RWPE1 (cell line): ENCODE measurements around the gene HACE1.

ENCODE experiments used
- CTCF ChIA-PET: fragments of 350-600 bp; sonication (Branson Sonifier 250); formaldehyde crosslinking; extraction: SDS; loops from one replicate; lab custom pipeline; 2021; lab: Yijun Ruan, JAX
- POLR2A ChIA-PET: fragments of 400-600 bp; formaldehyde crosslinking; extraction: SDS; loops from one replicate; lab custom pipeline; 2020; ENCODE audit warnings: antibody characterized with exemption; ENCODE audit not compliant: low non-redundant PET; lab: Yijun Ruan, JAX
- DNase-seq: peaks from one replicate; pipeline ENCODE4 v3.0.0; 2012; ENCODE audit warnings: low spot score
- H3K27ac ChIP-seq: fragments of 450-650 bp; 2 replicates; pipeline ENCODE4 v1.5.1; 2017
- TF ChIP-seq, protein P1 (sequence below): fragments of 450-650 bp; conservative IDR thresholded peaks from 2 replicates; pipeline ENCODE4 v1.5.1; 2017; ENCODE audit warnings: low read depth, mild to moderate bottlenecking

Gene HACE1

DNA sequence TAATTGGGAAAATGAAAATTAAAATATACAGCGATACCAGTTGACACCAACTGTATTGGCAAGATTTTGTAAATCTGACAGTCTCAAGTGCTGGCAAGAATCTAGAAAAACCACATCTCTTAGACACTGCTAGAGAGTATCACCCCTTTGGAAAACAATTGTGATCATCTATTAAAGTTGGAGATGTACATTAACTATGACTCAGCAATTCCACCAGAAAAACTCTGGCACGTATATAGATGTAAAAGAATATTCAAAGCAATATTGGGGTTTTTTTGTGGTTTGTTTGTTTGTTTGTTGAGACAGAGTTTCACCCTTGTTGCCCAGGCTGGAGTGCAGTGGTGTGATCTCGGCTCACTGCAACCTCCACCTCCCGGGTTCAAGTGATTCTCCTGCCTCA, 142.9 kb downstream of the HACE1 start:
- CTCF ChIA-PET: no interaction called here
- POLR2A ChIA-PET: no interaction called here
- TF ChIP-seq, protein P1, sequence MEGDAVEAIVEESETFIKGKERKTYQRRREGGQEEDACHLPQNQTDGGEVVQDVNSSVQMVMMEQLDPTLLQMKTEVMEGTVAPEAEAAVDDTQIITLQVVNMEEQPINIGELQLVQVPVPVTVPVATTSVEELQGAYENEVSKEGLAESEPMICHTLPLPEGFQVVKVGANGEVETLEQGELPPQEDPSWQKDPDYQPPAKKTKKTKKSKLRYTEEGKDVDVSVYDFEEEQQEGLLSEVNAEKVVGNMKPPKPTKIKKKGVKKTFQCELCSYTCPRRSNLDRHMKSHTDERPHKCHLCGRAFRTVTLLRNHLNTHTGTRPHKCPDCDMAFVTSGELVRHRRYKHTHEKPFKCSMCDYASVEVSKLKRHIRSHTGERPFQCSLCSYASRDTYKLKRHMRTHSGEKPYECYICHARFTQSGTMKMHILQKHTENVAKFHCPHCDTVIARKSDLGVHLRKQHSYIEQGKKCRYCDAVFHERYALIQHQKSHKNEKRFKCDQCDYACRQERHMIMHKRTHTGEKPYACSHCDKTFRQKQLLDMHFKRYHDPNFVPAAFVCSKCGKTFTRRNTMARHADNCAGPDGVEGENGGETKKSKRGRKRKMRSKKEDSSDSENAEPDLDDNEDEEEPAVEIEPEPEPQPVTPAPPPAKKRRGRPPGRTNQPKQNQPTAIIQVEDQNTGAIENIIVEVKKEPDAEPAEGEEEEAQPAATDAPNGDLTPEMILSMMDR: no peak
- no peak overlapping the region for H3K27ac ChIP-seq
- DNase-seq: no peak

DNA sequence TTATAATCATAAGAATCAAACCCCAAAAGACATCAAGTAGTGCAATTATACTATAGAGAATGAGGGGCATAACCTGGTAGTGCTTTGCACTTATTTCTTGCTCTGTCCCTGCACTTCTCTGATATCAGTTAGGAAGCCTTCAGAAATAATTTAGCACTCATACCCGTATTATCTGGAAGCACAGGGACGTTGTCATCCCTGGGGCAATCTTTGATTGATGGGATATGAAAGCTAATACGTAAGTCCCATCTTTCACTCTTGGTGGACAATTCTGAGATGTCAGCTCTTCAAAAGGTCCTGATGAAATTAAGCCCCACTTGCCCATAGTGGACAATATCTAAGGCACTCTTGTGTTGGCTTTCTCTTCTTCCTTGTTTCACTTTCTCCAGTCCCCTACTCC, 144.9 kb downstream of the HACE1 start:
- TF ChIP-seq, protein P1: no peak
- CTCF ChIA-PET: no interaction called here

DNA sequence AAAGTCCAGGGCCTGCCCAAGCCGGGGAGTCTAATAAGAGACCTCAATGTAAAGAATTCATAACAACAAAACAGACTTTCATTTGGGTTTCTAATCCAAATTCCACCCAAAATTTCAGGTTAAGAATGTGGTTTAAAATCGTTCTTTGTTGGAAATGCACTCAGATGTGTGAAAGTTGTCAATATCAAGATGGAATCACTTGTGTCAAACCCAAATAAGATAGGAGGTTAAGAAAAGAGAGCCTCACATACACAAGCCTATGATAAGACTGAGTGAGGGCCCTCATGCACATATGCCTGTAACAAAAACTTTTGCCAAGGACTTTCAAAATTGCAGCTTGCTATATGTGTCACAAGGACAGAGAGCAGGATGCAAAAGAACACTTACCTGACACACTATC, 145.7 kb downstream of the HACE1 start:
- TF ChIP-seq, protein P1: no peak
- CTCF ChIA-PET: no interaction called here

More for the DNA sequence above, 144.9 kb downstream of the HACE1 start:
- POLR2A ChIA-PET: no interaction called here
- DNase-seq: no peak
- H3K27ac ChIP-seq: no peak overlapping the region

DNA sequence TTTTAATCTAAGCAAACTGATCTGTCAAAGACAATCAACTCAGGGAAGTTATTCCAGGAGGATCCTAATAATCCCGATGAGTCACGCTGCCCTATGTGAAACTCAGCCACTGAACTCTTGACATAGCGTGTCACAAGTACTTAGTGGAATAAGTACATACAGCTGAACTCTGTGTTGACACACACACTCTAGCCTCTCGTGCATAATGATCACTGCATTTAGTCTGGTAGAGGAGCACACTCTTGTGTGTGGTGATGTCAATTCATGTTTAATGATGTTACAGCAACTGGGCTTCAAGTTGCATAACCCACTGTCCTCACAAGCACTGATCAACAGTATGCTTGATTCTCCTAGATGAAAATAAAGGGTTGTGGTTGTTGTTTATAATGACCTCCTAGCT, 148.3 kb downstream of the HACE1 start:
- CTCF ChIA-PET: no interaction called here
- peak; percentile 48 for DNase-seq
- TF ChIP-seq, protein P1: no peak
- no peak overlapping the region for H3K27ac ChIP-seq
- POLR2A ChIA-PET: no interaction called here

More for the DNA sequence above, 145.7 kb downstream of the HACE1 start:
- no peak for DNase-seq
- POLR2A ChIA-PET: no interaction called here
- H3K27ac ChIP-seq: no peak overlapping the region

DNA sequence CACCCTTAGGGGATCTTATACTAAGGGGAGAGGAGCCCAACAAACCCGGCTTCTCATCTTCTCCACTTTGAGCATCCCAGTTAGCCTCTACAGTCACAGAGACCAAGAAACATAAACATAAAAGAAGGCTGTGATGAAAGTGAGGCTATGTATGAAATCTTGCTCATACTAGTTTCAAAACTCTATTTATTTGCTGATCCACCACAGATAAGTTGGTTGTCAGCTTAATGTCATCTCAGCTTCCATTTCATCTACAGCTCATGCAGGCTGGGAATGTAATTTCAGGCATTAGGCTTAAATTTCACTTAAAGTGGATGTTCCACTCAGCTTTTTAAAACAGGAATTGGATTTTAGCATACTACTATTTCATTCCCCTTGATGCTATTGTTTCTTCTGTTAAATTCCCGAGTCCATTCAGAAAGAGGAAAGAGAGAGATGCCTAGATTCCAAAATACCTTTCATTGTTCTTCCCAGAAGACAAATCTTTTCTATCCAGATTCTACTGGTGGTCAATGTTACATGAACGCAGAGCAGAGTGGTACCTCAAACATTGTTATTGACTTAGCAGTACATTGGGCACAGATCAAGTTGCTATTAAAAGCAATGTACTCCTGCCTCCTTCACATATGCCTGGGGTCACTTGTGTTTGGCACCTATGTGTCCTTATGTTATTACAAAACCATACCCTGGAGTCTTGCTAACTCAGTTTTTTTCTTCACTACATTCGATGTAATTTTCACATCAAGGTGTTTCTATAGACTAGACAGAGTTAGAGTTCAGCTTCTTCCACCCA, 149.0 kb downstream of the HACE1 start:
- TF ChIP-seq, protein P1: no peak
- H3K27ac ChIP-seq: no peak overlapping the region
- no peak for DNase-seq

DNA sequence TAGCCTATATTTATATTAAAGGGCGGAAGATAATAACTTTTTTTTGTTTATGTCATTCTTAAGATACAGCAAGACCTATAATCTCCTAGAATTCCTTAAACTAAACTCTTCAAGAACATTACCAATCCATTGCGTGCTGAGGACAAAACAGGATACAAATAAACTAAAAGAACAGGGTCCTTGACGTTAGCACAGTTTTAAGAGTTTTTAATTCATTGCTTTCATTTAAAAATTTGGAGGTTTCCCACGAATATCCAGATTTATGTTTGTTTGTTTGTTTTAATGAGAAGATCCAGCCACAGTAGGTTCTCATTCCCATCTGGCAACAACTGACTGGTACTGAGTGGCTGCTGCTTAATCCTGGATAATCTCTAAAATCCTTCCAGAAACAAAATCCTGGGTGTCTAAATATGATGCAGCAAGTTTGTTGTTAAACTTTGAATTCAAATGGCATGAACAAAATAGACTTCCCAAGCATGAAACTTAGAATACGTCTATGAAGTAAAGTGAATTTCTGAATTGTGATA, 153.7 kb downstream of the HACE1 start:
- H3K27ac ChIP-seq: no peak overlapping the region
- DNase-seq: no peak
- ChIA-PET CTCF (no interaction called here), POLR2A (no interaction called here)
- TF ChIP-seq, protein P1: no peak

More for the DNA sequence above, 149.0 kb downstream of the HACE1 start:
- ChIA-PET CTCF (interaction anchor here (0.6 kb wide), 1 partner anchor 261 kb away, joined by 3 read pairs; no protein-coding TSS in a partner anchor), POLR2A (no interaction called here)
